Left renal cortex interstitium (tissue), 4 donors: Measurements from ENCODE around the gene PLXNB2. TPM values are rescaled to one million over a fixed set of nuclear protein-coding genes. Genes with fewer than 3 reads are reported as not detected.
"Not testable (repeated sequence)": the region's sequence is repeated elsewhere in the genome, so short reads cannot be mapped to it uniquely, and the experiment has no call there.

ENCODE experiments used
- DNase-seq, 4 donors: peaks; one replicate each; pipeline ENCODE4 v3.0.0-alpha.2; 2013; ENCODE audit warnings: low read depth in 4 of 4, low spot score in 2 of 4, missing footprints in 1 of 4
- polyA plus RNA-seq, 4 donors: library from polyadenylated mRNA; unstranded; fragments of 120-200 nt; gene quantifications; one replicate each; pipeline ENCODE4 v1.2.1, GENCODE V29; 2013; ENCODE audit not compliant: insufficient read length in 4 of 4

The PLXNB2 gene
- polyA plus RNA-seq, 4 donors: 206 to 275 (median 234) TPM

GRCh38 chr22:50283821-50284220 is 23.6 kb downstream of the PLXNB2 start:
- DNase-seq: no peak

- DNase-seq: no peak
These were observed 24.9 kb downstream of the PLXNB2 start for GRCh38 chr22:50282361-50283155.

- DNase-seq: no peak
These were observed 25.5 kb downstream of the PLXNB2 start for GRCh38 chr22:50281957-50282356.

- DNase-seq: no peak
These were observed 26.1 kb downstream of the PLXNB2 start for GRCh38 chr22:50281384-50281760.

- DNase-seq: no peak
These were observed 26.6 kb downstream of the PLXNB2 start for GRCh38 chr22:50280708-50281383.

- no peak for DNase-seq
These were observed 27.3 kb downstream of the PLXNB2 start for GRCh38 chr22:50280022-50280707.

- DNase-seq: no peak
These were observed 28.4 kb downstream of the PLXNB2 start for GRCh38 chr22:50278956-50279619.

- no peak for DNase-seq
These were observed 29.0 kb downstream of the PLXNB2 start for GRCh38 chr22:50278461-50278860.

- no peak for DNase-seq
These were observed 29.7 kb downstream of the PLXNB2 start for GRCh38 chr22:50277761-50278160.

- no peak for DNase-seq
These were observed 31.3 kb downstream of the PLXNB2 start for GRCh38 chr22:50276143-50276542.

- DNase-seq: no peak
These were observed 32.0 kb downstream of the PLXNB2 start for GRCh38 chr22:50275181-50276055.

GRCh38 chr22:50274771-50275170 is 32.7 kb downstream of the PLXNB2 start:
- no peak for DNase-seq

- DNase-seq: no peak
These were observed 33.1 kb downstream of the PLXNB2 start for GRCh38 chr22:50274311-50274710.

GRCh38 chr22:50273781-50274180 is 33.7 kb downstream of the PLXNB2 start:
- not testable (repeated sequence) for DNase-seq

- not testable (repeated sequence) for DNase-seq
These were observed 34.1 kb downstream of the PLXNB2 start for GRCh38 chr22:50273352-50273751.

GRCh38 chr22:50272044-50272802 is 35.2 kb downstream of the PLXNB2 start:
- no peak for DNase-seq

- no peak for DNase-seq
These were observed 35.9 kb downstream of the PLXNB2 start for GRCh38 chr22:50271519-50271970.

GRCh38 chr22:50270666-50271394 is 36.6 kb downstream of the PLXNB2 start:
- no peak for DNase-seq
